GM19395 (cell line): ENCODE results near the gene NME8.
"Not testable (repeated sequence)": the region's sequence is repeated elsewhere in the genome, so short reads cannot be mapped to it uniquely, and the experiment has no call there.

Experiments
- ATAC-seq: cut with Tn5 transposase; IDR thresholded peaks from one replicate; pipeline ENCODE4 v1.9.1; 2021; ENCODE audit warnings: mild to moderate bottlenecking, moderate library complexity; ENCODE audit not compliant: unreplicated experiment

Gene NME8, protein sequence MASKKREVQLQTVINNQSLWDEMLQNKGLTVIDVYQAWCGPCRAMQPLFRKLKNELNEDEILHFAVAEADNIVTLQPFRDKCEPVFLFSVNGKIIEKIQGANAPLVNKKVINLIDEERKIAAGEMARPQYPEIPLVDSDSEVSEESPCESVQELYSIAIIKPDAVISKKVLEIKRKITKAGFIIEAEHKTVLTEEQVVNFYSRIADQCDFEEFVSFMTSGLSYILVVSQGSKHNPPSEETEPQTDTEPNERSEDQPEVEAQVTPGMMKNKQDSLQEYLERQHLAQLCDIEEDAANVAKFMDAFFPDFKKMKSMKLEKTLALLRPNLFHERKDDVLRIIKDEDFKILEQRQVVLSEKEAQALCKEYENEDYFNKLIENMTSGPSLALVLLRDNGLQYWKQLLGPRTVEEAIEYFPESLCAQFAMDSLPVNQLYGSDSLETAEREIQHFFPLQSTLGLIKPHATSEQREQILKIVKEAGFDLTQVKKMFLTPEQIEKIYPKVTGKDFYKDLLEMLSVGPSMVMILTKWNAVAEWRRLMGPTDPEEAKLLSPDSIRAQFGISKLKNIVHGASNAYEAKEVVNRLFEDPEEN

DNA sequence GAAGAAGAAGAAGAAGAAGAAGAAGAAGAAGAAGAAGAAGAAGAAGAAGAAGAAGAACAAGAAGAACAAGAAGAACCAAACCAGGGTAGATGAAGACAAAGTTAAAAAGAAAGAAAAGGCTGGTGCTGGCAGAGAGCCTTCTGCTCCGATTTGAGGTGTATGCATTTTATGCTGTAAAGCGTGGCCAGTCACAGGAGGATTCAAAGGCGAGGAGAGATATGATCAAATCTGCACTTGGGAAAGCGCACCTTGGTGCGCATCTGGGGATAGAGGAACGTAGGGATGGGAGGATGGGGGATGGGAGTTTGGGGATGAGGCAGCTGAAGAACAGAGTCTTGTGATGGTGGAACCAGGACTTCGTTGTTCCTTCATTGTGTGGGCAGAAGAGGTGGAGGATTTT is at the start of gene NME8:
Gene NME8 (plus strand): TSS at position 301 of the 400 bp plus-strand sequence. CDS start 1,670 bp downstream, outside the sequence.
- no peak for ATAC-seq

DNA sequence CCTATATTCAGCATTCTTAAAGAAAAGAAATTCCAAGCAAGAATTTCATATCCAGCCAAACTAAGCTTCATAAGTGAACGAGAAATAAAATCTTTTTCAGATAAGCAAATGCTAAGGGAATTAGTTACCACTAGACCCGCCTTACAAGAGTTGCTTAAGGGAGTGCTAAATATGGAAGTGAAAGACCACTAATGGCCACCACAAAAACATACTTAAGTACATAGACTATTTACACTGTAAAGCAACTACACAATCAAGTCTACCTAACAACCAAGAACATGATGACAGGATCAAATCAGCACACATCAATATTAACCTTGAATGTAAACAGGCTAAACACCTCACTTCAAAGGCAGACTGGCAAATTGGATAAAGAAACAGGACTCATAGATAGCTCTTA is 42.2 kb upstream of the NME8 start:
- ATAC-seq, result no peak

DNA sequence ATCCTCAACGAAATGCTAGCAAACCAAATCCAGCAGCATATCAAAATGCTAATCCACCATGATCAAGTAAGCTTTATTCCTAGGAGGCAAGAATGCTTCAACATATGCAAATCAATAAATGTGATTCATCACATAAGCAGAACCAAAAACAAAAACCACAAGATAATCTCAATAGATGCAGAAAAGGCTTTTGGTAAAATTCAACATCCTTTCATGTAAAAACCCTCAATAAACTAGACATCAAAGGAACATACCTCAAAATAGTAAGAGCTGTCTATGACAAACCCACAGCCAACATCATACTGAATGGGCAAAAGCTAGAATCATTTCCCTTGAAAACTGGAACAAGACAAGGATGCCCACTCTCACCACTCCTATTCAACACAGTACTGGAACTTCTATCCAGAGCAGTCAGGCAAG is 36.2 kb upstream of the NME8 start:
- not testable (repeated sequence) for ATAC-seq

DNA sequence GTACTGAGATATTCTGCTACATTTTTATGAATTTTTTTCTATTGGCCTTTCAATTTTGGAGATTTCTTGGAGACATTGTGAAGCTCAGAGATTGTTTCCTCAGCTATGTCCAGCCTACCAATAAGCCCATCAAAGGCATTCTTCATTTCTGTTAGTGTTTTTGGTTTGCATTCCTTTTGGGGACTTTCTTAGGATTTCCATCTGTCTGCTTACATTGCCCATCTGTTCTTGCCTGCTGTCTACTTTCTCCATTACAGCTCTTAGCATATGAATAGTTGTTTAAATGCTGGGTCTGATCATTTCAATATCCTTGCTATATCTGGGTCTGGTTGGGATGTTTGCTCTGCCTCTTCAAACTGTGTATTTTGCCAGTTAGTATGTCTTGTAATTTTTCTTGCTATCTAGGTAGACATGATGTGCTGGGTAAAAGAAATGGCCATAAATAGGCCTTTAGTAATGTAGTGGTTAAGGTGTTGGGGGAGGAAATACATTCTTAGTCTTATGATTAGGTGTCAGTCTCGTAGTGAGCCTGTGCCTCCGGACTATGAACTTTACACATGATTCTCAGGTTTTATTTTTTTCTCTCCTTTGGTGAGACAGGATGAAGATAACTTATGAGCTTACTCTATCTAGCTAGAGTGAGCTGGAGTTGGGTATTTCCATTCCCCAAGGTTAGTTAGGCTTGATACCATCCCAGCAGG is 32.6 kb upstream of the NME8 start:
- ATAC-seq, result peak; percentile 82

DNA sequence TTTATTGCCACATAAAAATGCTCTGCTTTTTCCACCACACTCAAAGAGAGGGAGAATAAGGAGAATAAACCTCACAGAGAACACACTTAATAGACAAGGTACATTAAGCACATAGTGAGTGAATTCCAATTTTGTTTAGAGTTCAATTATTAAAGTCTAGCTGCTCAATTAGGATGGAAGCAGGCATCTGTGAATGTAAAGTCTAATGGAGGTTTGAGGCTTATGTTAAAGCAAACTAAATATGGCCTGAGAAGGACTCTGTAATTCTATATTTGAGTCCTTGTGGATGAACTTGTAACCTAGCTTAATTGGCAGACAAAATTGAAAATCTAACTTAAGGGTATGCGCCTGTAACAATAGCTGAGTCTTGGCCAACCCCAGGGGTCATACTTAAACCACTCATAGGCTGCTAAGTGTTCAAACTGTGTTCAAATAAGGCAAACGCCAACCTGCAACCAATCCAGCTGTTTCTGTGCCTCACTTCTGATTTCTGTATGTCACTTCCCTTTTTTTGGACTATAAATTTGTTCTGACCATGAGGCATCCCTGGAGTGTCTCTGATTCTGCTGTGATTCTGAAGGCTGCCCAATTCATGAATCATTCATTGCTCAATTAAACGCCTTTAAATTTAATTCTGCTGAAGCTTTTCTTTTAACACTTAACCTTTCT is 31.3 kb upstream of the NME8 start:
- ATAC-seq, result no peak

DNA sequence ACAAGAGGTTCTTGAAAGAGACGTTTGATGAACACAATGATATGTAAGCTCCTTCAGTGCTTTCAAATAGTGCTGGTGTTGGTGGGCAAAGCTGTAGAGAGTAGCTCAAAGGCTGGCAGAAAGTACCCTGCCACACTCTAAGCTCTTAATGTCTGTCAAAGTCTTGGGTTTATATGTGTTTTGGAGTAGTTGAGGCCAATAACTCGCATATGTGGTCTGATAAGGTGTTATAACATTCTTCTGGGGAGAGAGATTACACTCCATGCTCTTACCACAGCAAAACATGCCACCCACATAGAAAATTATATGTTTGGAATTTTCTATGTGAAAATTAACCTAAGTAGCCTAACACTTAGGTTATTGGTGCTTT is 30.8 kb upstream of the NME8 start:
- ATAC-seq, result no peak

DNA sequence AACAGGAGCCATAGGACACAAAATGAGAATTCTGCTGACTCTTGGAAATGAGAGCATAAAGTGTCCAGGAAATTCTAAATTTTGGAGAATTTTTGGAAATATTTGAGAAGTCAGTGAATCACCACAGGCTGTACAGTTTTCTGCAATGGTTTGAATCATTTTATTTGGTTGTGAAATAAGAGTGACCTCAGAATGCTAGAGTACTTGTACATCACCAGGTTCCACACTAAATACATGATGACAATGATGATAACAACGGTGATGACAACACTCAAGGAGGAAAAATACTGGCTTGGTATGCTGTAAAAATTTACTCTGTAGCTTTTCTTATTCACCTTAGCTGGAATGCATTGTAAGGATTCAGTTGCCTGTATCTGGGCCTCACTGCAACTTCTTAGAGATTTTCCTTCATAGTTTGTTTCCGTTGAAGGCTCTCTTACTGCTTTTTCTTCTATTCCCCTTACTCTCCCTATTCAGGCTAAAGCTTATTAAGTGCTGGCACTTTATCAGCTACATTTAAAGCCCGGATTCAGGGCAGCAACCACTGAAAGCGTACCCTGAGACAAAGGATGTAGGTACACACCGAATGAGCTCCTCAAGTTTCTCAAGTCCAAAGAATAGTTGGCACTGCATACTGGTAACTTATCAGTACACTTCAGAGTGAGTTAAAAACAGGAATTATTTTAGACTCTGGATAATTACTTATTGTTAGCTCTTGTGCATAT is 30.2 kb upstream of the NME8 start:
- ATAC-seq, result no peak

DNA sequence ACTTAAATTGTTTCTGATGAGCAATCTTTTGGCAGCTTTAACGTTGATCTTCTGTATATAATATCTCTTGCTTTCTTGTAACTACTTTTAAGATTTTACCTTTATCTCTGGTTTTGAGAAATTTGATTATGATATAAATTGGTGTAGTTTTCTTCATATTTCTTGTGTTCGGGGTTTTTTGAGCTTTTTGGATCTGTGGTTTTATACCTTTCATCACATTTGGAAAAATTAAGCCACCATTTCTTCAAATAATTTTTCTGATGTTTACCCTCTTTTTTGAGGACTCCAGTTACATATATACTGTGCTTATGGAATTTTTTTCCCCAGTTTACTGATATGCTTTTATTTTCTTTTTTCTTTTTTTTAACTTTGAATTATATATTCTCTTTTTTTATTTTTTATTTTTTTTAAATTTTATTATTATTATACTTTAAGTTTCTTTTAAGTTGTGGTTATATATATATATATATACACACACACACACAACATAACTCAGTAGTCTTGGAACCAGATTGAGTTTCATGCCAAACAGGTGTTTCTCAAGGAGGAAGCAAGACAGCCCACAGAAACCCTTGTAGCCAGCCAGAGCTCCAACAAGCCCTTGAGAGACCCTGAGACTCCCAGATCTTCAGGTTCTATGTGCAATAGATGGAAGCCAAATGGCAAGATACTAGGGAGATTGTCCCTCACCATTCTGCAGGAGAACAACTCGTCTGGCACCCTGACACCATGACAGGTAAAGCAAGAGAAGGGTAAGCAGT is 27.5 kb upstream of the NME8 start:
- ATAC-seq, result peak; percentile 62

DNA sequence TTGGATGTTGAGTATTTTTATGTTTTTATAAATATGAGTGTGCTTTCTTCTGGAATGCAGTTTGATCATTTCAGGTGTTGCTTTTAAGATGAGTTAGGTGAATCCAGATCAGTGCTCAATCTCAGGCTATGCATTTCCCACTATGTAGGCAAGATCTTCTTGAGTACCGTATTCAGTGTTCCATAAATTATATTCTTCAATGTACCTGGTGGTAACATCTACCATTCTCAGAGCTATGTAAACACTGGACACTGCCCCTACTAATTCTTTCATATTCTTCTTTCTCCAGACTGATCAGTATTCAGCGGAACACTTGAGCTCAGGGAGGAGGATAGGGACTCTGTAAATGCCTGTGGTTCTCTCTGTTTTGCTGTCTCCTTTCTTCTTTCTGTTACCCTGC is 25.5 kb upstream of the NME8 start:
- no peak for ATAC-seq

DNA sequence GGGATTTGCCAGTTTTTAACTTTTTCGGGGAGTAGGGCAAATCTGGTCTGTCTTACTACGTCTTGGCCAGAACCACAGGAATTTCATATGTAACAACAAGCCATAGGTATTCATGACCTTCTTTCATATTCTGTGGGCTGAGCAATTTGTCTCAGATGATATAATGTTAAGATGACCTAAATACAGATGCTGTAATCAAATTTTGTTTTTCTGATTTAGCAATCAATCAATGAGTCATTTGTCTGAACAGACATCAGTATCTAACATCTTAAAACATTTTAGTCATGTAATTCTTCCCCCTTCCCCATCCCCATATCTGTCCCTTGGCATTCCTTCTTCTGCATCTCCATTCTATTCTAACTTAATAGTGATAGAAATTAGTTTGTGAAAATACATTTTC is 24.8 kb upstream of the NME8 start:
- ATAC-seq, result no peak

DNA sequence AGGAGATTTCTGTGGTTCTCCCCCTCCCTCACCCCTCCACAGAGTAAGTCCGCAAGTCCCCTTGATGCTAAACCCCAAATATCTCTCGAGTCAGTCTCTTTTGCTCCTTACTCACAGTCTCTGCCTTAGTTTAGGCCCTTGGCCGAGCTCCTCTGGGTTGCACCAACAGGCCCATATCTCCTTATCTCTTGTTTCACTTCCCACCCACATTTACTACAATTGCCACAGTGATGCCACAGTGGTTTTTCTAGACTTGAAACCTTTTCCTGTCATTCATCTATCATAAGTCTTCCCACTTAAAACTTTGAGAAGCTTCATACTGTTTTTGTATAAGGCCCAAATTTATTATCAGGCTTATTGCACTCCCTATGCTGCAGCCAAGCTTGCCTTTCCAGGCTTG is 23.4 kb upstream of the NME8 start:
- no peak for ATAC-seq

DNA sequence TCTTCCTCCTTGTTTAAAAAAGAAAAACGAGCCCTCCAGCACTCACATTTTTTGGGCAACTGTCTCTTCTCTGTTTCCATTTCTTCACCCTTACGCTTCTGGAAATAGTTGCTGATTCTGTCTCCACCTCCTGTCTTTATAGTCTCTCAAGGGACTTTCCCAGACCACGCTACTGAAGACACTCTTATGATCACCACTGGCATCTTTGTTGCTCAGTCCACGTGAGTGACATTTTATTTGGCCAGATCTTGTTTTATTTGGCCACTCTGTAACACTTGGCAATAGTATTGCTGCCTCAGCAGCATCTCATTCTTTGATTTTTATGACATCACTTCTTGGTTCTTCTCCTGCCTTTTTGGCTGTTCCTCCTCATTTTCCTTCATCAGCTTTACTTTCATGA is 21.6 kb upstream of the NME8 start:
- ATAC-seq, result no peak

DNA sequence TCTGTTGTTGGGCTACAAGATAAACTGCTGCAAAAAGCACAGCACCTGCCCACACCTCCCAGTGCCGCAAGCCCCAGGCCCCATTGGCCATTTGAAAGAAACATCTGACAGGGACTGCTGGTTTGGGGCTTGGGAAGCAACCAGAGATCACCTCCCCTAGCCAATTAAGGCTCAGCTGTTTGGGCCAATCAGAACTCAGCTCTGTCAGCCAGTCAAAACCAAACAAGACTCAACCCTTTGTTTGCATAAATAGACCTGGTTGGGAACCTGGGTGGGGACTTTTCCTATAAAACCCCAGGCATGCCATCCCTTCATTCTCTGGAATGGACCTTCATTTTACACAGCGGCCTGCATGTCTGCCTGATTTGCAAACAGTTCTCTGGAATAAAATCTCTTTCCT is 17.2 kb upstream of the NME8 start:
- no peak for ATAC-seq

DNA sequence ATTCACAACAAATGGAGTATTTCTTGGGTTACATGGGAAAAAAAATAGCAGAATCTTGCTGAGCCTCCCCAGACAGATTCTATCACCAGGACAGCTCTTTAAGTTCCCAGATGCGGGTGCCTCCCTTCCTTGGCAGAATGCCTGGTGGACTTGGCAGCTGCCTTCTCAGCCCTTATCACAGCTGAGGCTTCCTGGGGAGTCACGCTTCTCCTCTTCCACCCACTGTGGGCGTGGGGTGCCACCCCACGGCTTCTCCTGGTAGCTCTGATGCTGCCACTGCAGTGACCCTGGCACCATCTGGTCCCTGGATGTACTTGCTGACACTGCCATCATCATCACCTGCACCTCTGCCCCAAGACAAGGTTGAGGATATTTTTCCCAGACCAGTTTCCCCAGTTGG is 16.2 kb upstream of the NME8 start:
- peak; percentile 75 for ATAC-seq

DNA sequence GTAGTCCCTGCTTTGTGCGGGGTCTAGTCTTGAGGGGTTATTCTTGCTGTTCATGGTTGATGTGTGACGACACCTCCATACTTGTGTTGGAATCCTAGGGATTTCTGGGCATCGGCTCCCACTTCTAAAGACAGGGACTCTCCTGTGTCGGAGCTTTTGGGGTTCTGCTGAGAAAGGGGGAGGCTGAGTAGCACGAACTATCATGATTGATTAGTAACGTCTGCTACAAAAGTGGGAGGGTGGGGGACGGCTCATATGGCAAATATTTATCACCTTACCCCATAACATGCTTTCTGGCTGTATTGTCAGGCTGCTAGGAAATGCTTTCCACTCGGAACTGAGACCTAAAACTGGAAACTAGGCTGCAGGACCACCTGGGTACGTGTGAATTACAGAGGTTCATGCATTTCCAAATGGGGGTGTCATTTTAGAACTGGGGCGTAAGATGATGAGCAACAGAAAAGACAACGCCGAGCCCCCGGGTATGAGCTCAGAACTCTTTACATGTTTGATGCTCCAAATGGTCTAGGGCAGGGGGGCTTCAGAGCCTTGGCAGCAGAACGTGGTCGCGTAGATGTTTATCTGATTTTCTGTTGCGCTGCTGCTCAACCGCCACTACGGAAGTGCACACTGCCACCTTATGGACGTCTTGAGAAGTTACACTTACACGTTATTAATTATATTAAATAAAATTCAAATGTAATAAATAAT is 15.1 kb upstream of the NME8 start:
- no peak for ATAC-seq

DNA sequence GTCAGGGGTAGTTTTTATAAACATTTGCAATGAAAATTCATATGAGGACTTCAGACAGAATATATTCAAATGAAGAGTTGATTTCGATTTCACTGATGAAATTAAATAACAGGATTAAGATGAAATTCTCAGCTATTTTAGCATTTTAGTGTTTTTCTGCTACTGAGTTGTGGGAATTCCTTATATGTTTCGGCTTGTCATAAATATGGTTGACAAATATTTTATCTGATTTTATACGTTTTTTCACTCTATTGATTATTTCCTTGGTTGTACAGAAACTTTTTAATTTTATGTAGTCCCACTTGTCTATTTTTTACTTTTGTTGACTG is 14.6 kb upstream of the NME8 start:
- ATAC-seq, result no peak

DNA sequence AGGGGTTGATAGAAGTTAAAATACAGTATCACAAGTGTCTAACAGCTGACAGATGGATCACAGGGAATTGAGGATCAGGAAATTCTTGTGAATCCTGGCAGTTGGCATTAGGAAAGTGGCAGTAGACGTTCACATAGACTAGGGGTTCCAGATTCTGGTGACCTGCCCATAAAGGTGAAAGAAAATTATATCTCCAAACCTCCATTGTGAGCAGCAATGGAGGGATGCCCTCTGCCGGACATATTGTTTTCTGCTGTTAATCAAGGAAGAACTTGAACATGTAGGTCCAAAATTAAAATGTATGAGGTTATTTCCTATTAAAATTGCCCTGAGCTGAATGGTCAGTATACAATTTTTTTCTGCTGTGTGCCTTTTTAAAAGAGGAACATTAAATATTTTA is 5.1 kb downstream of the NME8 start:
- ATAC-seq, result no peak

DNA sequence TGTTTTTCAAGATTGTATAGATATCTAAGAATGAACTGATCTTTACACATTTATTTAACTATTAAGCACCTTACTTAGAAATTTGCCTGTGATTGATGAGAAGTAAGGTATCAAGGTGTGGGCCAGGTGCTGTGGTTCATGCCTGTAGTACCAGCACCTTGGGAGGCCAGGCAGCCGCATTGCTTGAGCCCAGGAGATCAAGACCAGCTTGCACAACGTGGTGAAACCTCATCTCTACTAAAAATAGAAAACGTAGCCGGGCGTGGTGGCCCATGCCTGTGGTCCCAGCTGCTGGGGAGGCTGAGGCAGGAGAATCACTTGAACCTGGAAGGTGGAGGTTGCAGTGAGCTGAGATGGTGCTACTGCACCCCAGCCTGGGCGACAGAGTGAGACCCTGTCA is 33.7 kb downstream of the NME8 start:
- no peak for ATAC-seq

DNA sequence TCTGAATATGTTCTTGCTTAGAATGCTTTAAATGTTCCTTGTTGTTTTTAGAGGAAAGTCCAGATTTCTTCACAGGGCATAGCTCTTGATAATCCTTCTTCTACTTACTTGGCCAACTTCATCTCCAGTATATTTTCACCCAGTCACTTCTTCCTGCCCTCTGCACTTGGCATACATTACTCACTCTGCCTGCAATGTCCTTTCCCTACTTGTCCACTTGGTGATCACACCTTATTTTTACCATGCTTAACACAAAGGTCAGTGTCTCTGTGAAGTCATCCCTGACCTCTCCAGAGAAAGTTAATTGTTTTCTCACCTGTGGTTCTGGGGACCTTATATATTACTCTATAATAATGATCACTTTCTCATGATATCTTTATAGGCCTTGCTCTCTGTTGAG is 45.0 kb downstream of the NME8 start:
- no peak for ATAC-seq

DNA sequence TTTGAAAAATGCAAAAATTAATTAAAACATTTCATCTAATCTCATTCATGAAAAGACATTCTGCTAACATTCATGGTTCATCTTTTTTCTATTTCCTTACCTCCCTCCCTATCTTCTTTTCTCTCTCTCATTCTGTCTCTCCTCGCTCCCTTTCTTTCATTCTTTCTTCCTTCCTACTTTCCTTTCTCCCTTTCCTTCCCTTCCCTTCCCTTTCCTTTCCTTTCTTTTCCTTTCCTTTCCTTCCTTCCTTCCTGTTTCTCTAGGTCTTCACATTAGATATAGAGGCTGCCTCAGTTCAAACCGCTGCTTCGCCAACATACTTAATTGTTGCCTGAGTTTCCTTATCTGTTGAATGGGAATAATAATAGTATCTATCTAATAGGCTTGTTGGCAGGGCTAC is 46.3 kb downstream of the NME8 start:
- ATAC-seq, result no peak
